Sciatic nerve (tissue), 2 donors: ENCODE data around the gene RBMS3. TPM values are rescaled to one million over a fixed set of nuclear protein-coding genes. Genes with fewer than 3 reads are reported as not detected.
A peak's percentile ranks its signal among the peaks of the same experiment; 100 is the strongest.
"Not testable (repeated sequence)": the region's sequence is repeated elsewhere in the genome, so short reads cannot be mapped to it uniquely, and the experiment has no call there.

ENCODE experiments used
- ATAC-seq: fragments of 200-7000 bp; cut with Tn5 transposase; one replicate; pipeline ENCODE4 v1.9.1; 2020; ENCODE audit warnings: mild to moderate bottlenecking, moderate library complexity
- DNase-seq: peaks from one replicate; pipeline ENCODE4 v3.0.0-alpha.2; 2020; ENCODE audit warnings: low spot score
- intact Hi-C: fragments of 100-400 bp; cut with DNase I; formaldehyde crosslinking; loops from one replicate; pipeline ENCODE4 v1.14.2; 2022
- total RNA-seq: library from RNA; stranded (reverse); fragmentation: NEBNext Ultra II Directional; extraction: Animal tissue kit (Norgen Biotek cat#: 25700); gene quantifications from one replicate; pipeline ENCODE4 v1.2.1, GENCODE V29; 2021
- donor health status: DM: no; HTN: no; CAD: no.
- donor health status: DM: no; HTN: no; CAD: no.

The RBMS3 gene
- total RNA-seq, 1 donor from 2014 or later = 161 TPM

- no peak for DNase-seq
- ATAC-seq = no peak
- intact Hi-C loops = no loop called here
Observed at GRCh38 chr3:30034246-30034991, 753.5 kb downstream of the RBMS3 start.

- DNase-seq (no peak), ATAC-seq (peak; percentile 73)
- intact Hi-C loops = no loop called here
Observed at GRCh38 chr3:30035935-30036567, 755.2 kb downstream of the RBMS3 start.

- intact Hi-C loops = no loop called here
- no peak for DNase-seq
- ATAC-seq = no peak
Observed at GRCh38 chr3:30040126-30040525, 759.3 kb downstream of the RBMS3 start.

- DNase-seq, intact Hi-C loops: not testable (repeated sequence)
Observed at GRCh38 chr3:30041481-30041880, 760.6 kb downstream of the RBMS3 start.

GRCh38 chr3:30042274-30042859 is 761.5 kb downstream of the RBMS3 start:
- ATAC-seq = peak; percentile 78
- intact Hi-C loops = no loop called here
- DNase-seq = peak; percentile 79

More at GRCh38 chr3:30041481-30041880, 760.6 kb downstream of the RBMS3 start:
- not testable (repeated sequence) for ATAC-seq

GRCh38 chr3:30042916-30043555 is 762.2 kb downstream of the RBMS3 start:
- DNase-seq = no peak
- intact Hi-C loops = no loop called here
- peak; percentile 22 for ATAC-seq

GRCh38 chr3:30044515-30044914 is 763.6 kb downstream of the RBMS3 start:
- DNase-seq (no peak), ATAC-seq (no peak)
- intact Hi-C loops = no loop called here

GRCh38 chr3:30048431-30048830 is 767.6 kb downstream of the RBMS3 start:
- intact Hi-C loops = no loop called here
- DNase-seq (no peak), ATAC-seq (no peak)

- ATAC-seq, intact Hi-C loops, DNase-seq: not testable (repeated sequence)
Observed at GRCh38 chr3:30050116-30050515, 769.2 kb downstream of the RBMS3 start.

GRCh38 chr3:30059240-30059639 is 778.4 kb downstream of the RBMS3 start:
- DNase-seq = no peak
- intact Hi-C loops = no loop called here
- no peak for ATAC-seq
